Transverse colon (tissue), 4 donors: ENCODE data around the gene AKAP6. TPM values are rescaled to one million over a fixed set of nuclear protein-coding genes. Genes with fewer than 3 reads are reported as not detected.

Source experiments
- DNase-seq: peaks from one replicate; pipeline ENCODE4 v3.0.0-alpha.2; 2019
- H3K27ac ChIP-seq, 4 donors: fragments of 200-600 bp; sonication (generic); 2 replicates each; pipeline ENCODE4 v1.5.1; 2016 to 2018; ENCODE audit warnings: inconsistent platforms in 4 of 4
- H3K27me3 ChIP-seq: fragments of 200-600 bp; sonication (generic); 2 replicates; pipeline ENCODE4 v1.5.1; 2017; ENCODE audit warnings: inconsistent platforms
- H3K36me3 ChIP-seq, 4 donors: fragments of 200-600 bp; sonication (generic); 2 replicates each; pipeline ENCODE4 v1.5.1; 2017 to 2019; ENCODE audit warnings: inconsistent platforms in 4 of 4
- H3K4me1 ChIP-seq, 4 donors: fragments of 200-600 bp; sonication (generic); 2 replicates each; pipeline ENCODE4 v1.5.1; 2017 to 2020; ENCODE audit warnings: inconsistent platforms in 4 of 4
- H3K4me3 ChIP-seq, 4 donors: fragments of 200-600 bp; sonication (generic); 1 replicate in 1 of 4; 2 replicates in 3 of 4; pipeline versions ENCODE4 v1.5.1 to v1.6.1; 2017 to 2019; ENCODE audit warnings: inconsistent platforms in 4 of 4
- H3K9me3 ChIP-seq, 2 donors: fragments of 200-600 bp; sonication (generic); 2 replicates each; pipeline ENCODE4 v1.5.1; 2017 to 2019; ENCODE audit warnings: inconsistent platforms in 2 of 2
- EP300 ChIP-seq: sonication (generic); formaldehyde crosslinking; IDR thresholded peaks from one replicate; pipeline ENCODE4 v1.6.1; 2017; ENCODE audit warnings: antibody characterized with exemption, low read depth
- POLR2A ChIP-seq: fragments of 450-650 bp; IDR thresholded peaks from one replicate; pipeline ENCODE4 v1.6.1; 2016; ENCODE audit warnings: antibody characterized with exemption, mild to moderate bottlenecking, moderate library complexity
- POLR2AphosphoS5 ChIP-seq, 3 donors: sonication (generic); formaldehyde crosslinking; IDR thresholded peaks; one replicate each; pipeline ENCODE4 v1.6.1; 2016; ENCODE audit warnings: antibody characterized with exemption in 3 of 3
- WGBS, 2 donors: methylation state at CpG; one replicate each; pipeline ENCODE4 v1.1.5; 2018; ENCODE audit warnings: low coverage in 1 of 2; 5-methylcytosine and 5-hydroxymethylcytosine counted together
- in situ Hi-C, 4 donors: fragments of 200-750 bp; cut with MboI; loops; one replicate each; pipeline versions ENCODE4 v1.15.0 to v1.15.1; 2017; ENCODE audit warnings: low sequenced_read_pairs in 3 of 4, low pct_ligation_motif_present in 1 of 4, low pct_unique_long_range_greater_than_20kb in 1 of 4
- intact Hi-C: fragments of 100-400 bp; cut with DNase I; formaldehyde crosslinking; loops from one replicate; pipeline ENCODE4 v1.15.1; 2023; ENCODE audit warnings: low total_unique reads
- total RNA-seq, 4 donors: library from RNA; depleted of rRNA; stranded (reverse); fragments of >200 nt; gene quantifications; one replicate each; pipeline ENCODE4 v1.1.0, GENCODE V29; 2016
- TF ChIP-seq, protein P1 (sequence below), 5 experiments: fragments of 200-600 bp in 3 of 5; fragments of 450-650 bp in 2 of 5; sonication (generic) in 3 of 5; IDR thresholded peaks; 1 replicate in 2 of 5; 2 replicates in 3 of 5; pipeline ENCODE4 v1.5.1; 2016 to 2017; ENCODE audit warnings: antibody characterized with exemption in 5 of 5, inconsistent platforms in 3 of 5, mild to moderate bottlenecking in 2 of 5, moderate library complexity in 1 of 5

Gene AKAP6
- total RNA-seq, 4 donors from 2014 or later, result 6.3 to 16.7 (median 9.7) TPM

GRCh38 chr14:32342847-32343194, 13.7 kb downstream of the AKAP6 start:
- WGBS, 2 donors, result 72% methylated on average over 2 of the region's 2 CpGs; no CpG with 5 or more reads in 1 of the 2 donors
- TF ChIP-seq, protein P1, sequence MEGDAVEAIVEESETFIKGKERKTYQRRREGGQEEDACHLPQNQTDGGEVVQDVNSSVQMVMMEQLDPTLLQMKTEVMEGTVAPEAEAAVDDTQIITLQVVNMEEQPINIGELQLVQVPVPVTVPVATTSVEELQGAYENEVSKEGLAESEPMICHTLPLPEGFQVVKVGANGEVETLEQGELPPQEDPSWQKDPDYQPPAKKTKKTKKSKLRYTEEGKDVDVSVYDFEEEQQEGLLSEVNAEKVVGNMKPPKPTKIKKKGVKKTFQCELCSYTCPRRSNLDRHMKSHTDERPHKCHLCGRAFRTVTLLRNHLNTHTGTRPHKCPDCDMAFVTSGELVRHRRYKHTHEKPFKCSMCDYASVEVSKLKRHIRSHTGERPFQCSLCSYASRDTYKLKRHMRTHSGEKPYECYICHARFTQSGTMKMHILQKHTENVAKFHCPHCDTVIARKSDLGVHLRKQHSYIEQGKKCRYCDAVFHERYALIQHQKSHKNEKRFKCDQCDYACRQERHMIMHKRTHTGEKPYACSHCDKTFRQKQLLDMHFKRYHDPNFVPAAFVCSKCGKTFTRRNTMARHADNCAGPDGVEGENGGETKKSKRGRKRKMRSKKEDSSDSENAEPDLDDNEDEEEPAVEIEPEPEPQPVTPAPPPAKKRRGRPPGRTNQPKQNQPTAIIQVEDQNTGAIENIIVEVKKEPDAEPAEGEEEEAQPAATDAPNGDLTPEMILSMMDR (IDR thresholded peaks at IDR 0.05), result no peak
- no peak for TF ChIP-seq POLR2A
- TF ChIP-seq POLR2AphosphoS5 (IDR thresholded peaks at IDR 0.05), result no peak
- TF ChIP-seq EP300, result no peak
- no peak overlapping the region for H3K4me3 ChIP-seq
- no peaks in the 10 kb centered on the region for H3K27me3 ChIP-seq
- in situ Hi-C loops (no loop called here), intact Hi-C loops (no loop called here)
- H3K27ac ChIP-seq, result no peak overlapping the region
- no peak for DNase-seq
- peaks cover 0 to 5% (median 0%) of the 10 kb centered on the region in 4 donors for H3K4me1 ChIP-seq
- H3K36me3 ChIP-seq, result no peaks in the 10 kb centered on the region
- no peaks in the 10 kb centered on the region for H3K9me3 ChIP-seq

GRCh38 chr14:32343926-32344430, 14.9 kb downstream of the AKAP6 start:
- Histone ChIP-seq H3K9me3 (no peaks in the 10 kb centered on the region), H3K4me3 (no peak overlapping the region), H3K27ac (no peak overlapping the region), H3K27me3 (no peaks in the 10 kb centered on the region), H3K36me3 (no peaks in the 10 kb centered on the region), H3K4me1 (peaks cover 0 to 5% (median 0%) of the 10 kb centered on the region in 4 donors)
- WGBS, 2 donors, result 88% methylated on average over 2 of the region's 2 CpGs; no CpG with 5 or more reads in 1 of the 2 donors
- in situ Hi-C loops, result no loop called here
- intact Hi-C loops, result no loop called here
- no peak for TF ChIP-seq EP300
- no peak for TF ChIP-seq POLR2AphosphoS5 (IDR thresholded peaks at IDR 0.05)
- TF ChIP-seq POLR2A, result no peak
- TF ChIP-seq, protein P1 (IDR thresholded peaks at IDR 0.05), result no peak
- no peak for DNase-seq

GRCh38 chr14:32345311-32345791, 16.3 kb downstream of the AKAP6 start:
- in situ Hi-C loops, result no loop called here
- TF ChIP-seq POLR2A, result no peak
- TF ChIP-seq EP300, result no peak
- TF ChIP-seq, protein P1 (IDR thresholded peaks at IDR 0.05), result no peak
- no peak for TF ChIP-seq POLR2AphosphoS5 (IDR thresholded peaks at IDR 0.05)
- Histone ChIP-seq H3K9me3 (no peaks in the 10 kb centered on the region), H3K27ac (no peak overlapping the region), H3K4me1 (peaks cover 0 to 5% (median 0%) of the 10 kb centered on the region in 4 donors), H3K36me3 (no peaks in the 10 kb centered on the region), H3K27me3 (no peaks in the 10 kb centered on the region), H3K4me3 (no peak overlapping the region)
- WGBS, 2 donors, result 75 to 88% methylated on average over 1 of the region's 1 CpG
- DNase-seq, result peak; percentile 21
- intact Hi-C loops, result no loop called here

GRCh38 chr14:32349322-32349721, 20.2 kb downstream of the AKAP6 start:
- in situ Hi-C loops (no loop called here), intact Hi-C loops (no loop called here)
- no peaks in the 10 kb centered on the region for H3K36me3 ChIP-seq
- H3K4me1 ChIP-seq, result peaks cover 0 to 5% (median 0%) of the 10 kb centered on the region in 4 donors
- no peaks in the 10 kb centered on the region for H3K9me3 ChIP-seq
- 85 to 95% methylated on average over 4 of the region's 4 CpGs for WGBS, 2 donors
- no peak overlapping the region for H3K27ac ChIP-seq
- DNase-seq, result no peak
- no peaks in the 10 kb centered on the region for H3K27me3 ChIP-seq
- TF ChIP-seq, protein P1 (IDR thresholded peaks at IDR 0.05), result no peak
- TF ChIP-seq EP300 (no peak), POLR2A (no peak), POLR2AphosphoS5 (IDR thresholded peaks at IDR 0.05) (no peak)
- no peak overlapping the region for H3K4me3 ChIP-seq
